Neural cell (in vitro differentiated cells): ENCODE data around the gene KRT7. TPM values are rescaled to one million over a fixed set of nuclear protein-coding genes. Genes with fewer than 3 reads are reported as not detected.

Experiments
- H2AFZ ChIP-seq: fragments of 200-600, 300-800 bp; sonication (generic), shearing (Covaris generic); 2 replicates; pipeline ENCODE4 v1.6.0; 2014; ENCODE audit warnings: low read depth, mild to moderate bottlenecking, antibody characterized with exemption, low read length, moderate library complexity
- H3F3A ChIP-seq: fragments of 200-600 bp; shearing (Covaris generic); 2 replicates; pipeline ENCODE4 v1.6.1; 2016; ENCODE audit warnings: mild to moderate bottlenecking, moderate library complexity, mixed read lengths, antibody characterized with exemption, low read length; ENCODE audit not compliant: insufficient read depth, poor library complexity, severe bottlenecking
- H3K27ac ChIP-seq: fragments of 200-600, 300-800 bp; sonication (generic), shearing (Covaris generic); 2 replicates; pipeline ENCODE4 v1.5.1; 2014; ENCODE audit warnings: mild to moderate bottlenecking, low read length, moderate library complexity
- H3K27me3 ChIP-seq: fragments of 300-800, 200-600 bp; sonication (generic), shearing (Covaris generic); 2 replicates; pipeline ENCODE4 v1.6.0; 2014; ENCODE audit warnings: mild to moderate bottlenecking, low read depth, low read length, moderate library complexity; ENCODE audit not compliant: insufficient read depth
- H3K36me3 ChIP-seq: fragments of 300-800, 200-600 bp; sonication (generic), shearing (Covaris generic); 2 replicates; pipeline ENCODE4 v1.5.1; 2014; ENCODE audit warnings: mild to moderate bottlenecking, antibody characterized with exemption, low read length, moderate library complexity; ENCODE audit not compliant: insufficient read depth
- H3K4me2 ChIP-seq: fragments of 300-800, 200-600 bp; sonication (generic), shearing (Covaris generic); 2 replicates; pipeline ENCODE4 v1.6.0; 2014; ENCODE audit warnings: mild to moderate bottlenecking, low read length
- H3K4me3 ChIP-seq: fragments of 300-800, 200-600 bp; sonication (generic), shearing (Covaris generic); 2 replicates; pipeline ENCODE4 v1.5.1; 2014; ENCODE audit warnings: mild to moderate bottlenecking, low read length, moderate library complexity
- H3K79me2 ChIP-seq: fragments of 200-600 bp; shearing (Covaris generic); replicated peaks from 2 replicates; pipeline ENCODE4 v1.6.0; 2014; ENCODE audit warnings: mild to moderate bottlenecking, low read length, moderate library complexity; ENCODE audit not compliant: insufficient read depth
- H3K9ac ChIP-seq: fragments of 300-800, 200-600 bp; sonication (generic), shearing (Covaris generic); 2 replicates; pipeline ENCODE4 v1.6.1; 2016; ENCODE audit warnings: mild to moderate bottlenecking, low read length, mixed read lengths
- H3K9me2 ChIP-seq: fragments of 200-600 bp; shearing (Covaris generic); 2 replicates; pipeline ENCODE4 v1.6.1; 2016; ENCODE audit warnings: mild to moderate bottlenecking, low read length, mixed read lengths; ENCODE audit not compliant: insufficient read depth
- H3K9me3 ChIP-seq: fragments of 200-600, 300-800 bp; sonication (generic), shearing (Covaris generic); 2 replicates; pipeline ENCODE4 v1.6.1; 2016; ENCODE audit warnings: mild to moderate bottlenecking, mixed run types, low read length, moderate library complexity, mixed read lengths
- H4K20me1 ChIP-seq: fragments of 200-600 bp; shearing (Covaris generic); 2 replicates; pipeline ENCODE4 v1.6.1; 2016; ENCODE audit warnings: mild to moderate bottlenecking, mixed run types; ENCODE audit not compliant: insufficient read depth
- CTCF ChIP-seq: fragments of 450-650 bp; IDR thresholded peaks from 2 replicates; pipeline ENCODE4 v1.5.1; 2014; ENCODE audit warnings: antibody characterized with exemption, mild to moderate bottlenecking, moderate library complexity; ENCODE audit not compliant: poor library complexity, severe bottlenecking
- EP300 ChIP-seq: fragments of 450-650 bp; conservative IDR thresholded peaks from 2 replicates; pipeline ENCODE4 v1.6.1; 2014; ENCODE audit warnings: antibody characterized with exemption, mild to moderate bottlenecking, moderate library complexity; ENCODE audit not compliant: poor library complexity, severe bottlenecking
- EZH2 ChIP-seq: fragments of 200-600, 300-800 bp; shearing (Covaris generic), sonication (generic); IDR thresholded peaks from 2 replicates; pipeline ENCODE4 v1.6.1; 2014; ENCODE audit warnings: antibody characterized with exemption, low read length, borderline replicate concordance, mild to moderate bottlenecking; ENCODE audit not compliant: insufficient read depth, poor library complexity, severe bottlenecking
- MXI1 ChIP-seq: fragments of 450-650 bp; conservative IDR thresholded peaks from 2 replicates; pipeline ENCODE4 v1.6.1; 2014; ENCODE audit warnings: antibody characterized with exemption, mild to moderate bottlenecking; ENCODE audit not compliant: poor library complexity, severe bottlenecking
- POLR2AphosphoS5 ChIP-seq: IDR thresholded peaks from 2 replicates; pipeline ENCODE4 v1.6.1; 2012
- RAD21 ChIP-seq: fragments of 450-650 bp; conservative IDR thresholded peaks from 2 replicates; pipeline ENCODE4 v1.6.1; 2014; ENCODE audit warnings: antibody characterized with exemption, mild to moderate bottlenecking, moderate library complexity
- REST ChIP-seq: IDR thresholded peaks from 2 replicates; pipeline ENCODE4 v1.6.1; 2012; ENCODE audit warnings: borderline replicate concordance
- SMC3 ChIP-seq: fragments of 450-650 bp; conservative IDR thresholded peaks from 2 replicates; pipeline ENCODE4 v1.6.1; 2014; ENCODE audit warnings: antibody characterized with exemption, mild to moderate bottlenecking, moderate library complexity; ENCODE audit not compliant: poor library complexity
- TAF1 ChIP-seq: IDR thresholded peaks from 2 replicates; pipeline ENCODE4 v1.6.1; 2012; ENCODE audit warnings: low read depth
- polyA plus RNA-seq: library from polyadenylated mRNA; depleted of rRNA; stranded (reverse); fragments of >200 nt; gene quantifications from 2 replicates; pipeline ENCODE4 v1.2.3, GENCODE V29; 2014

The KRT7 gene
- polyA plus RNA-seq, 1 donor from 2014 or later, result not detected

- Histone ChIP-seq H3K9me3 (no peaks in the 10 kb centered on the region), H3K79me2 (no peaks in the 10 kb centered on the region), H4K20me1 (no peaks in the 10 kb centered on the region), H3K4me3 (no peak overlapping the region), H3K36me3 (no peaks in the 10 kb centered on the region), H3K9ac (no peak overlapping the region), H3K9me2 (no peaks in the 10 kb centered on the region), H3K27ac (no peak overlapping the region), H3F3A (no peaks in the 10 kb centered on the region), H2AFZ (no peak overlapping the region), H3K27me3 (no peaks in the 10 kb centered on the region), H3K4me2 (no peak overlapping the region)
- TF ChIP-seq REST (no peak), RAD21 (no peak), POLR2AphosphoS5 (no peak), CTCF (no peak), MXI1 (no peak), TAF1 (no peak), SMC3 (no peak), EZH2 (no peak), EP300 (no peak)
Measured at GRCh38 chr12:52223406-52224039, 9.5 kb upstream of the KRT7 start.

GRCh38 chr12:52224151-52224550, 8.9 kb upstream of the KRT7 start:
- TF ChIP-seq SMC3 (no peak), CTCF (no peak), MXI1 (no peak), EP300 (no peak), POLR2AphosphoS5 (no peak), RAD21 (no peak), TAF1 (no peak), EZH2 (no peak), REST (no peak)
- H3K4me2 ChIP-seq, result no peak overlapping the region
- no peak overlapping the region for H3K4me3 ChIP-seq
- H3K9me3 ChIP-seq, result no peaks in the 10 kb centered on the region
- no peaks in the 10 kb centered on the region for H3K9me2 ChIP-seq
- no peaks in the 10 kb centered on the region for H4K20me1 ChIP-seq
- no peaks in the 10 kb centered on the region for H3K27me3 ChIP-seq
- no peaks in the 10 kb centered on the region for H3K36me3 ChIP-seq
- H2AFZ ChIP-seq, result no peak overlapping the region
- H3F3A ChIP-seq, result no peaks in the 10 kb centered on the region
- no peaks in the 10 kb centered on the region for H3K79me2 ChIP-seq
- H3K27ac ChIP-seq, result no peak overlapping the region
- H3K9ac ChIP-seq, result no peak overlapping the region
